SHP77 treated with DMSO at 0.1 percent for 48 hours (cell line): ENCODE measurements around the gene RAB35.

Source experiments
- DNase-seq: peaks from one replicate; lab custom pipeline; 2025; lab: John Stamatoyannopoulos, UW

Gene RAB35

GRCh38 chr12:120116441-120116791 is at the start of gene RAB35:
TSS of gene RAB35 (minus strand) at chr12:120116753. CDS start at chr12:120116650, 103 bp downstream.
- DNase-seq = no peak

GRCh38 chr12:120164293-120164692 is 47.7 kb upstream of the RAB35 start:
- no peak for DNase-seq

- no peak for DNase-seq
Measured at GRCh38 chr12:120162763-120163162, 46.2 kb upstream of the RAB35 start.

DNA sequence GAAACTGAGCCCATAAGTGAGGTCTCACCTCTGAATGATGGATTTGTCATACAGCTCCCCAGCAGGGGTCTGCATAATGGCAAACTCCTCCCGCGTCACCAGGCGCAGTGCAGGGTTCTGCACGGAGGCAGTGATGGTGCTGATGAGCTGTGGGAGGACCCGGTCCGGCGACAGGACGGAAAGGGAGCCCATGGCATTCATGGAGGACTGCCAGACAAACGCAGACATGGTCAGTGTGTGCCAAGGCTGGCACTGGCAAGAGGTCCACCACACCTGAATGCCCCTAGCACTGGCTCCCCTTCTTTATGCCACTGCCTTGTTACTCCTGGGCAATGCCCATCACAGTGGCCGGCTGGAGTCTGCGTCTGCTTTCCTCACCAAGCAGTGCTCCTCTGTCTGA is 45.3 kb upstream of the RAB35 start:
- no peak for DNase-seq

GRCh38 chr12:120159509-120160237 is 43.1 kb upstream of the RAB35 start:
- DNase-seq = no peak

- no peak for DNase-seq
Measured at GRCh38 chr12:120158351-120158750, 41.8 kb upstream of the RAB35 start.

DNA sequence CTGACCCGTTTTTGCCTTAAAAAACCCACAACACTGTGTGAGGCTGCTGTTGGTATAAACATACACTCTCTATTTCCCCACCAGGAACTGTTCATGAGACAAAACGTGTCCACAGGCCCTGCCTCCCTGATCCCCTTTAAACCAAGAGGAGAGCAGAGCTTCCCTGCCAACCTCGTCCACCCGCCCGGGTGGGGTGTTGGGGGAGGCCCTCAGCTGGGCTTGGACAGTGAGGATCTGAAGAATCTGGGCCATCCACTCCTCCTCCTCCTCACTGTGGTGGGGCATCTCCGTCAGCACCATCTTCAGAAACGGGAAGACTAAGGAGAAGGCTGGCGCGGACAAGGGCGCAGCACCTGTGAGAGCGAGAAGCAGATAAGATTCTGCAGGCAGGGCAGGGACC is 41.1 kb upstream of the RAB35 start:
- DNase-seq = no peak

DNA sequence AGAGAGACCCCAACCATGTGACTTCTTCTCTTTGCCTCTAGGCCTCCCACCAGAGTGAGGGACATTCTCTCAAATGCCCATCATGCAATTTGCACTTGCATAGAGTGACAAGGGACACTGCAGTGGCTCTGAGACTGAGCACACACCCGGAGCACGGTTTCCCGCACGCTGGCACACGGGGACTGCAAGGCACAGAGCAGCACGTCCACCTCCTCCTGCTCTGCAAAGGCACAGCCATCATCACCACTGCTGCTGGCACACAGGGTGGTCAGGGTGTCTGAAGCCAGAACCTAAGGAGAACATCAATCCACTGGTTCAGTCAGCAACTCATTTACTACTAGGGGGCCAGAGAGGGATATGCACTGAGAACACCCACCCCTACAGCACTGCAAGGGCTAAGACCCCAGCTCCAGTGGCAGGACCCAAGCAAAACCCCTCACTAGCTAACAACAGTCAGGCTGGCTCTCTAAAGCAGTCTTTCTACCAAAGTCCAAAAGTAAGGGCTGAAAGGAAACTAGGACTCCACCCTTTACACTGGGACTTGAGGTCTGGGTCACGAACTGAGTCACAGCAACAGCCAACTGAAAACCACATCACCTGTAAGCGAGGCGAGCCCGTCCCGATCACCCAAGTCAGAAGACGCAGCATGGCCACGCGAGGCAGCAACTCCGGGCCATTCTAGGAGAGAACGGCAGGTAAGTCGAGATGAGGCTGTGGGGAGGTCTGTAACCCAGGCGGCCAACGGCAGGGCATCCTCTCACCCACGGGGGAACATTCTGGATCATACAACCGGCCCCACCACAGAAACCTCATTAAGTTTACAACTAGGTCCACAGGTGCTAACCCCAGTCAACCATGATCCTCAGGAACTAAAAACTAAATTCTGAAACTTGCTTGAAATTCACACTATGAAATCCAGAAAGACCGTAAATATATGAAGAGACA is 40.0 kb upstream of the RAB35 start:
- DNase-seq = no peak

DNA sequence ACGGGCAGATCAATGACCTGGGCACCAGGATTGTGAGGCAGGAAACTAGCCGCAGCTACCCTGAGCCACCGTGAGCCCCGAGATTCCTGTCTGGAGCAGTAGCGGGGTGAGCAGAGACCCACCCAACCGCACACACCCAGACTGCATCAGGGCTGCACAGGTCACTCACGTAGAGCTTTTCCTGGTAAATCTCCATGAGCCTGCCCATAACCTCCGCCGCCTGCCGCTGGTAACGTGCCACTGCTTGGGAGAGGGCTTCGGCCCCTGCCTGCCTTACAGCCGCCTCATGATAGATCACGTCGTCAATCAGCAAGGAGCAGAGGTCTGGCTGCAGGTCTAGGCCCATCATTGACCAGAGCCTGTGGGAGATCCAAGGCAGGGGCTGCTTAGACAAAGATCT is 38.5 kb upstream of the RAB35 start:
- DNase-seq = no peak

GRCh38 chr12:120150919-120151525 is 34.5 kb upstream of the RAB35 start:
- DNase-seq = no peak

- no peak for DNase-seq
Measured at GRCh38 chr12:120148011-120148410, 31.5 kb upstream of the RAB35 start.

GRCh38 chr12:120145164-120145563 is 28.6 kb upstream of the RAB35 start:
- DNase-seq = no peak

DNA sequence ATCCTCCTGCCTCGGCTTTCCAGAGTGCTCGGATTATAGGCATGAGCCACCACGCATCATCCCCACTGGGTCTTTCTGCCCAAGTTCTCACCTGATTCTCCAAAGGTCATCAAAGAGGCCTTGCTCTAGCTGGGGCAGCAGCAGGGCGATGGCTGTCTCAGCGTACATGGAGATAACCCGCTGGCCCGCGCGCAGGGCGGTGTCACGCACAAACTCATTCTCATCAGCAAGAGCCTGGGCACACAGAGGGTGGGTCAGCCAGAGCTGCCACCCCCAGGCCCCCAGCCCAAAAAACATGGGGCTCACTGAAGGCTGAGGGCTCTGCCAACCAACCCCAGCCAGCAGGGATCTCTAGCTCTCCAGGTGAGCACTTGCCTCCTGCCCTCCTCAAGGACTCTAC is 27.7 kb upstream of the RAB35 start:
- DNase-seq = no peak

- DNase-seq = no peak
Measured at GRCh38 chr12:120142231-120142877, 25.8 kb upstream of the RAB35 start.

GRCh38 chr12:120141336-120141735 is 24.8 kb upstream of the RAB35 start:
- no peak for DNase-seq

DNA sequence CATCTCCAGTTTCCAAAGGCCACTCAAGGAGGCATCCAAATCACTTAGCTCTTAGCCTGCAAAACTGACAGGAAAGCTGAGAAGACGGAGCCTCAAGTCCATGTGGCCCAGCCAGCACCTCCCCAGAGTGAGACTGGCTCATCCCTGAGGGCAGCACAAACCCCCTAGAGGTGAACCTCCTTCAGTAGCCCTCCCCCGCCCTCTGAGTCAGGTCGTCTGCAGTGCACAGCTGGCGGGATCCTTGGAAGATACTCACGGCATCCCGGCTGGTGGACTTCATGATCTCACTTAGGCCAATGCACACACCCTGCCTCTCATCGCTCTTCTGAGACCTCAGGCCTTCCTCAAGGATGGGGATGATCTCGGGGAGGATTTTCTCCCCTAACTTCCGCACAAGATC is 24.1 kb upstream of the RAB35 start:
- no peak for DNase-seq

- no peak for DNase-seq
Measured at GRCh38 chr12:120139958-120140357, 23.4 kb upstream of the RAB35 start.

GRCh38 chr12:120138366-120138765 is 21.8 kb upstream of the RAB35 start:
- no peak for DNase-seq

GRCh38 chr12:120137833-120138232 is 21.3 kb upstream of the RAB35 start:
- DNase-seq = no peak

GRCh38 chr12:120136093-120136770 is 19.7 kb upstream of the RAB35 start:
- no peak for DNase-seq

GRCh38 chr12:120134307-120134980 is 17.9 kb upstream of the RAB35 start:
- no peak for DNase-seq
